ENCODE results near the gene PDCD11. TPM values are rescaled to one million over a fixed set of nuclear protein-coding genes. Genes with fewer than 3 reads are reported as not detected.

PDCD11 gene, protein sequence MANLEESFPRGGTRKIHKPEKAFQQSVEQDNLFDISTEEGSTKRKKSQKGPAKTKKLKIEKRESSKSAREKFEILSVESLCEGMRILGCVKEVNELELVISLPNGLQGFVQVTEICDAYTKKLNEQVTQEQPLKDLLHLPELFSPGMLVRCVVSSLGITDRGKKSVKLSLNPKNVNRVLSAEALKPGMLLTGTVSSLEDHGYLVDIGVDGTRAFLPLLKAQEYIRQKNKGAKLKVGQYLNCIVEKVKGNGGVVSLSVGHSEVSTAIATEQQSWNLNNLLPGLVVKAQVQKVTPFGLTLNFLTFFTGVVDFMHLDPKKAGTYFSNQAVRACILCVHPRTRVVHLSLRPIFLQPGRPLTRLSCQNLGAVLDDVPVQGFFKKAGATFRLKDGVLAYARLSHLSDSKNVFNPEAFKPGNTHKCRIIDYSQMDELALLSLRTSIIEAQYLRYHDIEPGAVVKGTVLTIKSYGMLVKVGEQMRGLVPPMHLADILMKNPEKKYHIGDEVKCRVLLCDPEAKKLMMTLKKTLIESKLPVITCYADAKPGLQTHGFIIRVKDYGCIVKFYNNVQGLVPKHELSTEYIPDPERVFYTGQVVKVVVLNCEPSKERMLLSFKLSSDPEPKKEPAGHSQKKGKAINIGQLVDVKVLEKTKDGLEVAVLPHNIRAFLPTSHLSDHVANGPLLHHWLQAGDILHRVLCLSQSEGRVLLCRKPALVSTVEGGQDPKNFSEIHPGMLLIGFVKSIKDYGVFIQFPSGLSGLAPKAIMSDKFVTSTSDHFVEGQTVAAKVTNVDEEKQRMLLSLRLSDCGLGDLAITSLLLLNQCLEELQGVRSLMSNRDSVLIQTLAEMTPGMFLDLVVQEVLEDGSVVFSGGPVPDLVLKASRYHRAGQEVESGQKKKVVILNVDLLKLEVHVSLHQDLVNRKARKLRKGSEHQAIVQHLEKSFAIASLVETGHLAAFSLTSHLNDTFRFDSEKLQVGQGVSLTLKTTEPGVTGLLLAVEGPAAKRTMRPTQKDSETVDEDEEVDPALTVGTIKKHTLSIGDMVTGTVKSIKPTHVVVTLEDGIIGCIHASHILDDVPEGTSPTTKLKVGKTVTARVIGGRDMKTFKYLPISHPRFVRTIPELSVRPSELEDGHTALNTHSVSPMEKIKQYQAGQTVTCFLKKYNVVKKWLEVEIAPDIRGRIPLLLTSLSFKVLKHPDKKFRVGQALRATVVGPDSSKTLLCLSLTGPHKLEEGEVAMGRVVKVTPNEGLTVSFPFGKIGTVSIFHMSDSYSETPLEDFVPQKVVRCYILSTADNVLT (N-terminal part only)
- 32.2 TPM for polyA plus RNA-seq (2013, experiment 1 of 2)
- polyA plus RNA-seq (2013, experiment 2 of 2) = 32.3 TPM

DNA sequence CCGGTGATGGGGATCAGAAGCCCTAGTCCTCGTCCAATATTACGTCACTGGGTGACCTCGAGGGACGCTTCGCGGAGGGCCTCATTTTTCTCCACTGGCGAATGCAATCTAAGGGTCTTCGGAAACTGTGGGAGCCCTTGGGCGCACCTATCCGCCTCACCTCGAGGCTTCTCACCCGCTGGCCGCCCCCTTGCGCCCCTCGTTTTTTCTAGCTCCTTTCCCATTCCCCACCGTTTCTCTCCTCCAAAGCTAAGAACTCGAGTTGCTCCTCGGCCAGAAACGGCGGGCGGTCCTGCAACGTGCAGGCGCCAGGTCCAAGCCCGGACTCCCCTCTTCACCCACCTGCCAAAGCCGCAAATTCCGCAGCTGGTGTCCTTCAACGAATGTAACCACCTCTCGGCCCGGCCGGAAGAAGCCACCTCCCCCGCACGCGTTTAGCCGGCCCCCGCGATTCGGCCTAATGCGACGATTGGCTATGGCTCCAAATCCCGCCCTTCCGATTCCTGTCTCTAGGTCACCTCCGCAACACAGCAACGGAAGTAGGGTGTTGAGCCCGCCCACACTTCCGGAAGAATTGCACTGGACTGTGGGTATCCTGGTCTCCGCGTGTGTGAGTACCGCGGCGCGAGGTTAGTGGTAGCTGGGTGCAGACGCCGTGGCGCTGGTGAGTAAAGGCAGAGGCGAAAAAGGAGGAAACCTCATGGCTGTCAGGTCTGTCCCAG, at the start of gene PDCD11, which contains the start of gene ATP5MK:
PDCD11 (plus strand) TSS at position 560 of the 722 bp plus-strand sequence. CDS start 1,801 bp downstream, outside the sequence.
ATP5MK (minus strand) TSS at position 409 of the 722 bp plus-strand sequence. CDS start 4,018 bp downstream, outside the sequence.
- peaks cover 39% of the 10 kb centered on the region for H3K79me2 ChIP-seq (ENCODE audit: control insufficient read depth, insufficient read depth, low read length)
- H2BK15ac ChIP-seq (replicated peaks; ENCODE audit: low read depth) = no peak within 1 kb of the TSS
- H3K18ac ChIP-seq (ENCODE audit: low read length) = peak within 1 kb of the TSS; percentile 23
- no peak within 1 kb of the TSS for H2BK120ac ChIP-seq (ENCODE audit: low read depth, low read length)
- no CpG with 5 or more reads among the region's 56 CpGs for WGBS (ENCODE audit: extremely low coverage, insufficient coverage, low lambda C conversion rate)
- peak within 1 kb of the TSS; percentile 94 for H3K4me2 ChIP-seq (ENCODE audit: low read length)
- H3K27ac ChIP-seq (ENCODE audit: low read depth, low read length) = no peak within 1 kb of the TSS
- H3K79me1 ChIP-seq (ENCODE audit: low read length) = peaks cover 10% of the 10 kb centered on the region
- no peak within 1 kb of the TSS for H3K23ac ChIP-seq (ENCODE audit: low read length)
- no peaks in the 10 kb centered on the region for H3K27me3 ChIP-seq (ENCODE audit: insufficient read depth, low read length, poor library complexity)
- H2AK5ac ChIP-seq (ENCODE audit: low read length) = peak within 1 kb of the TSS; percentile 29
- peak within 1 kb of the TSS; percentile 72 for H4K5ac ChIP-seq (ENCODE audit: low read length)
- H3K36me3 ChIP-seq (ENCODE audit: control insufficient read depth, insufficient read depth, low read length) = peaks cover 5% of the 10 kb centered on the region
- no peak within 1 kb of the TSS for H4K8ac ChIP-seq (ENCODE audit: low read depth, low read length)
- peak; percentile 99 for DNase-seq
- H3K4ac ChIP-seq (ENCODE audit: low read depth, low read length) = peak within 1 kb of the TSS; percentile 64
- H3K9ac ChIP-seq (ENCODE audit: low read length) = peak within 1 kb of the TSS; percentile 90
- H3K56ac ChIP-seq (ENCODE audit: low read length) = peak within 1 kb of the TSS; percentile 97
- H3K4me1 ChIP-seq (ENCODE audit: control insufficient read depth, low read depth, low read length) = no peaks in the 10 kb centered on the region
- H3K4me3 ChIP-seq (ENCODE audit: low read length) = peak within 1 kb of the TSS; percentile 97
- peak within 1 kb of the TSS; percentile 56 for H2BK5ac ChIP-seq (ENCODE audit: low read length)

DNA sequence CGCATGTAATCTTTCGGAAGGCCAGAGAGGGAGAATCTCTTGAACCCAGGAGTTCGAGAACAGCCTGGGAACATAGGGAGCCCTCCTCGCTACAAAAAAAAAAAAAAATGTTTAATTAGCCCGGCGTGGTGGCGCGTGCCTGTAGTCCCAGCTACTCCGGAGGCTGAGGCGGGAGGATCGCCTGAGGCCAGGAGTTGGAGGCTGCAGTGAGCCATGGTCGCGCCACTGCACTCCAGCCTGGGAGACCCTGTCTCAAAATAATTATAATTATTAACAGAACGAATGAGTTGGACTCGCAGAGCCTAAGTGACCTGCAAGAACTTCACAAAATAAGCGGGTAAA, 46.3 kb upstream of the PDCD11 start:
- Histone ChIP-seq H2BK5ac (ENCODE audit: low read length) (no peak overlapping the region), H4K8ac (ENCODE audit: low read depth, low read length) (no peak overlapping the region), H3K4me2 (ENCODE audit: low read length) (peak overlapping the region; percentile 46), H3K4me3 (ENCODE audit: low read length) (peak overlapping the region; percentile 74), H3K4ac (ENCODE audit: low read depth, low read length) (no peak overlapping the region), H2BK15ac (replicated peaks; ENCODE audit: low read depth) (no peak overlapping the region), H3K27ac (ENCODE audit: low read depth, low read length) (peak overlapping the region; percentile 80), H3K27me3 (ENCODE audit: insufficient read depth, low read length, poor library complexity) (no peaks in the 10 kb centered on the region), H3K36me3 (ENCODE audit: control insufficient read depth, insufficient read depth, low read length) (peaks cover 1% of the 10 kb centered on the region), H4K5ac (ENCODE audit: low read length) (no peak overlapping the region), H3K23ac (ENCODE audit: low read length) (no peak overlapping the region), H3K79me2 (ENCODE audit: control insufficient read depth, insufficient read depth, low read length) (no peaks in the 10 kb centered on the region), H2BK120ac (ENCODE audit: low read depth, low read length) (no peak overlapping the region), H3K9ac (ENCODE audit: low read length) (peak overlapping the region; percentile 87), H2AK5ac (ENCODE audit: low read length) (no peak overlapping the region), H3K18ac (ENCODE audit: low read length) (peak overlapping the region; percentile 72), H3K56ac (ENCODE audit: low read length) (peak overlapping the region; percentile 91), H3K79me1 (ENCODE audit: low read length) (no peaks in the 10 kb centered on the region), H3K4me1 (ENCODE audit: control insufficient read depth, low read depth, low read length) (no peaks in the 10 kb centered on the region)
- DNase-seq = no peak
- WGBS (ENCODE audit: extremely low coverage, insufficient coverage, low lambda C conversion rate) = no CpG with 5 or more reads among the region's 16 CpGs

DNA sequence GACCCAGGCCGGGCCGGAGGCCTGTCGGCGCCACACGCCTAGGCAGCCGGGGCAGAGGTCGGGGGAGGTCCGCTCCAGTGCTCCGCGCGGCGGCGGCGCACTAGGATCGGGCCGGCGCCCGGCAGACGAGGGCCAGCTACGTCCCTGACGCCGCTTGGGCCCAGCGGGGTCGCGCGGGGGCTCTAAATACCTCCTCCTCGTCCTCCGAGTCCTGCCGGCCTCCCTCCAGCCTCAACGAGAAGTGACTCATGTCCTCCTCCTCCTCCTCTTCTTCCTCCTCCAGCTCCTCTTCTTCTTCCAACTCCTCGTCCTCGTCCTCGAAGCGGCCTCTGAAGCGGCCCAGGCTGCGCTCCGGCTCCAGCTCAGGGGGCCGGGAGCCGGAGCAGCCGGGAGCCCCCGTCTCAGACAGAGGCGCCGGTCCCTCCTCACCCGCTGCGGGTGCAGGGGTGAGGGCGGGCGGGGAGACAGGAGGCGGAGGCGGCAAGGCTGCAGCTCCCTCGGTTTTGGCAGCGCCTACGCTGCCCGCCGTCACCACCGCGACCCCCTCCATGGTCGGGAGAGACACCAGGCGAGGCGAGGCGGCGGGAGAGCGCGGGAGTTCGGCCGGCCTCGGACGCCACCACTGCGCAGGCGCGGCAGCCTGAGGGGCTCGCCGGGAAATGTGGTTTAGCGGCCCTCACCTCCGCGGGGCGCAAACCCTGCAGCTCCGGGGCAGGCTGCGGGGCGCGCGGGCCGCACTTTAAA, 45.7 kb upstream of the PDCD11 start, which contains the start of gene PCGF6:
PCGF6 (minus strand) TSS at position 624 of the 744 bp plus-strand sequence; CDS start at position 550, 74 bp downstream.
- peak within 1 kb of the TSS; percentile 63 for H3K4ac ChIP-seq (ENCODE audit: low read depth, low read length)
- H3K4me1 ChIP-seq (ENCODE audit: control insufficient read depth, low read depth, low read length) = no peaks in the 10 kb centered on the region
- peak within 1 kb of the TSS; percentile 72 for H3K18ac ChIP-seq (ENCODE audit: low read length)
- H4K5ac ChIP-seq (ENCODE audit: low read length) = no peak within 1 kb of the TSS
- no CpG with 5 or more reads among the region's 82 CpGs for WGBS (ENCODE audit: extremely low coverage, insufficient coverage, low lambda C conversion rate)
- no peaks in the 10 kb centered on the region for H3K79me1 ChIP-seq (ENCODE audit: low read length)
- no peak within 1 kb of the TSS for H2BK15ac ChIP-seq (replicated peaks; ENCODE audit: low read depth)
- no peak within 1 kb of the TSS for H2BK120ac ChIP-seq (ENCODE audit: low read depth, low read length)
- peak within 1 kb of the TSS; percentile 55 for H3K4me2 ChIP-seq (ENCODE audit: low read length)
- peak; percentile 95 for DNase-seq
- no peak within 1 kb of the TSS for H2BK5ac ChIP-seq (ENCODE audit: low read length)
- peak within 1 kb of the TSS; percentile 87 for H3K9ac ChIP-seq (ENCODE audit: low read length)
- H4K8ac ChIP-seq (ENCODE audit: low read depth, low read length) = peak within 1 kb of the TSS; percentile 91
- H3K56ac ChIP-seq (ENCODE audit: low read length) = peak within 1 kb of the TSS; percentile 91
- H3K23ac ChIP-seq (ENCODE audit: low read length) = no peak within 1 kb of the TSS
- H3K36me3 ChIP-seq (ENCODE audit: control insufficient read depth, insufficient read depth, low read length) = peaks cover 1% of the 10 kb centered on the region
- H3K79me2 ChIP-seq (ENCODE audit: control insufficient read depth, insufficient read depth, low read length) = no peaks in the 10 kb centered on the region
- H3K27me3 ChIP-seq (ENCODE audit: insufficient read depth, low read length, poor library complexity) = no peaks in the 10 kb centered on the region
- H3K4me3 ChIP-seq (ENCODE audit: low read length) = peak within 1 kb of the TSS; percentile 74
- no peak within 1 kb of the TSS for H2AK5ac ChIP-seq (ENCODE audit: low read length)
- H3K27ac ChIP-seq (ENCODE audit: low read depth, low read length) = peak within 1 kb of the TSS; percentile 80

- Histone ChIP-seq H2AK5ac (ENCODE audit: low read length) (no peak overlapping the region), H3K4me3 (ENCODE audit: low read length) (no peak overlapping the region), H3K27ac (ENCODE audit: low read depth, low read length) (no peak overlapping the region), H4K8ac (ENCODE audit: low read depth, low read length) (no peak overlapping the region), H3K27me3 (ENCODE audit: insufficient read depth, low read length, poor library complexity) (no peaks in the 10 kb centered on the region), H2BK15ac (replicated peaks; ENCODE audit: low read depth) (no peak overlapping the region), H3K56ac (ENCODE audit: low read length) (no peak overlapping the region), H3K18ac (ENCODE audit: low read length) (no peak overlapping the region), H3K79me2 (ENCODE audit: control insufficient read depth, insufficient read depth, low read length) (no peaks in the 10 kb centered on the region), H2BK5ac (ENCODE audit: low read length) (no peak overlapping the region), H3K23ac (ENCODE audit: low read length) (no peak overlapping the region), H3K79me1 (ENCODE audit: low read length) (no peaks in the 10 kb centered on the region), H3K9ac (ENCODE audit: low read length) (no peak overlapping the region), H3K4ac (ENCODE audit: low read depth, low read length) (no peak overlapping the region), H3K4me2 (ENCODE audit: low read length) (no peak overlapping the region), H3K36me3 (ENCODE audit: control insufficient read depth, insufficient read depth, low read length) (no peaks in the 10 kb centered on the region), H4K5ac (ENCODE audit: low read length) (no peak overlapping the region), H3K4me1 (ENCODE audit: control insufficient read depth, low read depth, low read length) (no peaks in the 10 kb centered on the region), H2BK120ac (ENCODE audit: low read depth, low read length) (no peak overlapping the region)
- WGBS (ENCODE audit: extremely low coverage, insufficient coverage, low lambda C conversion rate) = no CpG with 5 or more reads among the region's 2 CpGs
- peak; percentile 18 for DNase-seq
These were observed 43.1 kb upstream of the PDCD11 start for GRCh38 chr10:103353281-103353680.

All from mesendoderm (in vitro differentiated cells).